ENCODE measurements around the gene GSTM5. TPM values are rescaled to one million over a fixed set of nuclear protein-coding genes. Genes with fewer than 3 reads are reported as not detected.

The GSTM5 gene
- total RNA-seq, 2 experiments from 2014 or later, result not detected

- Histone ChIP-seq H3K4me2 (ENCODE audit: low read length) (no peak overlapping the region), H4K20me1 (ENCODE audit: insufficient read depth, low read length) (no peaks in the 10 kb centered on the region), H3K9me3 (ENCODE audit: low read length) (no peaks in the 10 kb centered on the region), H3K4me3 (ENCODE audit: low read depth, low read length, poor library complexity, severe bottlenecking) (no peak overlapping the region), H2AFZ (ENCODE audit: low read length) (no peak overlapping the region), H3K36me3 (ENCODE audit: insufficient read depth, low read length) (no peaks in the 10 kb centered on the region), H3K79me2 (ENCODE audit: insufficient read depth, low read depth, low read length) (no peaks in the 10 kb centered on the region), H3K27ac (ENCODE audit: low read depth, low read length, poor library complexity, severe bottlenecking) (no peak overlapping the region), H3K9me2 (ENCODE audit: insufficient read depth, low read length) (no peaks in the 10 kb centered on the region), H3K4me1 (ENCODE audit: insufficient read depth, low read length, poor library complexity, severe bottlenecking) (no peaks in the 10 kb centered on the region)
- no TSS peak for BruUV-seq (replicated peaks)
- DNase-seq (ENCODE audit: low spot score), result no peak
- no peak for TF ChIP-seq EZH2phosphoT487 (IDR thresholded peaks at IDR 0.05; ENCODE audit: borderline replicate concordance, low read depth, low read length)
- TF ChIP-seq CTCF (conservative IDR thresholded peaks at IDR 0.05; ENCODE audit: low read length), result no peak
- ChIA-PET POLR2A (interaction anchor here (0.7 kb wide), 1 partner anchor 182 kb away, joined by 3 read pairs; no protein-coding TSS in a partner anchor), CTCF (ENCODE audit: unreplicated experiment) (no interaction called here)
- intact Hi-C loops (cut with micrococcal nuclease; ENCODE audit: unreplicated experiment), result no loop called here
Observed at GRCh38 chr1:109722908-109723691, 11.0 kb downstream of the GSTM5 start.

- no TSS peak for BruUV-seq (replicated peaks)
- H3K4me1 ChIP-seq (ENCODE audit: insufficient read depth, low read length, poor library complexity, severe bottlenecking), result no peaks in the 10 kb centered on the region
- H3K79me2 ChIP-seq (ENCODE audit: insufficient read depth, low read depth, low read length), result no peaks in the 10 kb centered on the region
- no peak for DNase-seq (ENCODE audit: low spot score)
- no peaks in the 10 kb centered on the region for H3K36me3 ChIP-seq (ENCODE audit: insufficient read depth, low read length)
- ChIA-PET POLR2A (interaction anchor here (0.6 kb wide), 1 partner anchor 54 kb away, joined by 3 read pairs; no protein-coding TSS in a partner anchor), CTCF (ENCODE audit: unreplicated experiment) (no interaction called here)
- H4K20me1 ChIP-seq (ENCODE audit: insufficient read depth, low read length), result no peaks in the 10 kb centered on the region
- no peaks in the 10 kb centered on the region for H3K9me3 ChIP-seq (ENCODE audit: low read length)
- H3K4me3 ChIP-seq (ENCODE audit: low read depth, low read length, poor library complexity, severe bottlenecking), result no peak overlapping the region
- H3K4me2 ChIP-seq (ENCODE audit: low read length), result no peak overlapping the region
- H2AFZ ChIP-seq (ENCODE audit: low read length), result no peak overlapping the region
- intact Hi-C loops (cut with micrococcal nuclease; ENCODE audit: unreplicated experiment), result no loop called here
- H3K27ac ChIP-seq (ENCODE audit: low read depth, low read length, poor library complexity, severe bottlenecking), result no peak overlapping the region
- TF ChIP-seq EZH2phosphoT487 (IDR thresholded peaks at IDR 0.05; ENCODE audit: borderline replicate concordance, low read depth, low read length) (no peak), CTCF (conservative IDR thresholded peaks at IDR 0.05; ENCODE audit: low read length) (no peak)
- H3K9me2 ChIP-seq (ENCODE audit: insufficient read depth, low read length), result no peaks in the 10 kb centered on the region
Observed at GRCh38 chr1:109724933-109725332, 12.9 kb downstream of the GSTM5 start.

GRCh38 chr1:109725510-109725909 is 13.5 kb downstream of the GSTM5 start:
- POLR2A ChIA-PET, result interaction anchor here (0.6 kb wide), 1 partner anchor 54 kb away, joined by 3 read pairs; no protein-coding TSS in a partner anchor
- no peaks in the 10 kb centered on the region for H3K9me2 ChIP-seq (ENCODE audit: insufficient read depth, low read length)
- no peak overlapping the region for H3K4me2 ChIP-seq (ENCODE audit: low read length)
- no peaks in the 10 kb centered on the region for H4K20me1 ChIP-seq (ENCODE audit: insufficient read depth, low read length)
- BruUV-seq (replicated peaks), result no TSS peak
- intact Hi-C loops (cut with micrococcal nuclease; ENCODE audit: unreplicated experiment), result no loop called here
- H3K36me3 ChIP-seq (ENCODE audit: insufficient read depth, low read length), result no peaks in the 10 kb centered on the region
- TF ChIP-seq CTCF (conservative IDR thresholded peaks at IDR 0.05; ENCODE audit: low read length) (no peak), EZH2phosphoT487 (IDR thresholded peaks at IDR 0.05; ENCODE audit: borderline replicate concordance, low read depth, low read length) (no peak)
- CTCF ChIA-PET (ENCODE audit: unreplicated experiment), result no interaction called here
- no peak overlapping the region for H3K4me3 ChIP-seq (ENCODE audit: low read depth, low read length, poor library complexity, severe bottlenecking)
- H3K79me2 ChIP-seq (ENCODE audit: insufficient read depth, low read depth, low read length), result no peaks in the 10 kb centered on the region
- H2AFZ ChIP-seq (ENCODE audit: low read length), result no peak overlapping the region
- no peaks in the 10 kb centered on the region for H3K9me3 ChIP-seq (ENCODE audit: low read length)
- no peak for DNase-seq (ENCODE audit: low spot score)
- H3K27ac ChIP-seq (ENCODE audit: low read depth, low read length, poor library complexity, severe bottlenecking), result no peak overlapping the region
- H3K4me1 ChIP-seq (ENCODE audit: insufficient read depth, low read length, poor library complexity, severe bottlenecking), result no peaks in the 10 kb centered on the region

All from OCI-LY7 (cell line).